Endothelial cell of hepatic sinusoid (primary cell): Measurements from ENCODE around the gene KMT2D.

Experiments
- in situ Hi-C: cut with HindIII; loops from 2 replicates; pipeline ENCODE4 v1.10.0; 2017; ENCODE audit warnings: low sequenced_read_pairs

The KMT2D gene, protein sequence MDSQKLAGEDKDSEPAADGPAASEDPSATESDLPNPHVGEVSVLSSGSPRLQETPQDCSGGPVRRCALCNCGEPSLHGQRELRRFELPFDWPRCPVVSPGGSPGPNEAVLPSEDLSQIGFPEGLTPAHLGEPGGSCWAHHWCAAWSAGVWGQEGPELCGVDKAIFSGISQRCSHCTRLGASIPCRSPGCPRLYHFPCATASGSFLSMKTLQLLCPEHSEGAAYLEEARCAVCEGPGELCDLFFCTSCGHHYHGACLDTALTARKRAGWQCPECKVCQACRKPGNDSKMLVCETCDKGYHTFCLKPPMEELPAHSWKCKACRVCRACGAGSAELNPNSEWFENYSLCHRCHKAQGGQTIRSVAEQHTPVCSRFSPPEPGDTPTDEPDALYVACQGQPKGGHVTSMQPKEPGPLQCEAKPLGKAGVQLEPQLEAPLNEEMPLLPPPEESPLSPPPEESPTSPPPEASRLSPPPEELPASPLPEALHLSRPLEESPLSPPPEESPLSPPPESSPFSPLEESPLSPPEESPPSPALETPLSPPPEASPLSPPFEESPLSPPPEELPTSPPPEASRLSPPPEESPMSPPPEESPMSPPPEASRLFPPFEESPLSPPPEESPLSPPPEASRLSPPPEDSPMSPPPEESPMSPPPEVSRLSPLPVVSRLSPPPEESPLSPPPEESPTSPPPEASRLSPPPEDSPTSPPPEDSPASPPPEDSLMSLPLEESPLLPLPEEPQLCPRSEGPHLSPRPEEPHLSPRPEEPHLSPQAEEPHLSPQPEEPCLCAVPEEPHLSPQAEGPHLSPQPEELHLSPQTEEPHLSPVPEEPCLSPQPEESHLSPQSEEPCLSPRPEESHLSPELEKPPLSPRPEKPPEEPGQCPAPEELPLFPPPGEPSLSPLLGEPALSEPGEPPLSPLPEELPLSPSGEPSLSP (N-terminal part only)

GRCh38 chr12:49060237-49061156 lies at the start of gene KMT2D:
TSS of gene KMT2D (minus strand) at chr12:49060794. CDS start at chr12:49055324, 5,470 bp downstream.
- in situ Hi-C loops = loop anchor here (10.0 kb wide), 3 partner anchors 64 to 284 kb away; partner anchors contain the start of gene DNAJC22

DNA sequence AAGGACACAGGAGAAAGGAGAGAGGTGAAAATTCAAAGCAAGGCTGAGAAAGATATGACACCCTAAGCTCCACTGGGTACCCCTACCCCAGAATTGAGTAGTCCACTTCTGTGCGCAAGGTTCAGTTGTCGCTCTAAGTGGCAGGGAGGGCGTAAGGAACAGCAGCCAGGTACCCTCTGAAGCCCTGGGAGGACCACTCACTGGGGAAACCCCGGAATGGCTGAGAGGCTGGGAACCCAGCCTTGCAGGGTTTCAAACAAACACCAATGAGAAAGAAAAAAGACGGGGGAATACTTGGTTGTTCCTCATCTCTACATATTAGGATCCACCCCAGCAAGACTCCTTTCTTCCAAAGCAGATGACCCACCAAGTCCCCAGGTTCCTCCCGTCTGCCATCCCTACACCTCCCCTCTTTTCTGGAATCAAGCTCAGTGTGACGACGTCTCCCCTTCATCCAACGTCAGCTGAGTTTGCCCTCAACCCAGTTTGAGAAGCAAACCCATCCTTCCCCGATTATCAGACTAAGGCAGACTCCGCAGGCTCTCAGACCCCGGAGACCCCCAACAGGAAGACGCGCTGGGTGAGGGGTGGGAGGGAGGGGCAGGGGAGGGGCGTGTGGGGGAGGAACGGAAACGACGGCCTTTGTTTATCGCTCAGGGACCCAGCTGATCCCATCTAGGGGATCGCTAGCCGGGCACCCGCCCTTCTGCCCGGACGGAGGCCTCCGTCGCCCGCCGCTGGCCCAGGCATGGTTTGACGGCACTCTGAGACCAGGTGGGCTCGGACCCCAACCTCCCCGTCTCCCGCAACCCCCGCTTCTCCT lies 49.3 kb upstream of the KMT2D start:
- in situ Hi-C loops = no loop called here

GRCh38 chr12:49108958-49109404 lies 48.4 kb upstream of the KMT2D start:
- in situ Hi-C loops = no loop called here

GRCh38 chr12:49105504-49106084 lies 45.0 kb upstream of the KMT2D start:
- in situ Hi-C loops = no loop called here

- in situ Hi-C loops = no loop called here
Observed at GRCh38 chr12:49104822-49105221, 44.2 kb upstream of the KMT2D start.

GRCh38 chr12:49100380-49100779 lies 39.8 kb upstream of the KMT2D start:
- in situ Hi-C loops = no loop called here

DNA sequence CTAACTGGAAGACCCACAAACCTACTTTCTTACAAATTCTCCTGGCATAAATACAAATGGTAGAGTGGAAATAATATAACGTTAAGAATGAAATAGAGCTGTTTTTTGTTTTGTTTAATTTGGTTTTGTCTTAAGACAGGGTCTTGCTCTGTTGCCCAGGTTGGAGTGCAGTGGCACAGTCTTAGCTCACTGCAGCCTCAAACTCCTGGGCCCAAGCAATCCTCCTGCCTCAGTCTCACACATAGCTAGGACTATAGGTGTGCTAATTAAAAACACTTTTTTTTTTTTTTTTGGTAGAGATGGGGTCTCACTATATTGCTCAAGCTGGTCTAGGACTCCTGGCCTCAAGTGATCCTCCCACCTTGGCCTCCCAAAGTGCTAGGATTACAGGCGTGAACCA lies 38.1 kb upstream of the KMT2D start:
- in situ Hi-C loops = no loop called here

- in situ Hi-C loops = no loop called here
Observed at GRCh38 chr12:49098035-49098451, 37.4 kb upstream of the KMT2D start.

DNA sequence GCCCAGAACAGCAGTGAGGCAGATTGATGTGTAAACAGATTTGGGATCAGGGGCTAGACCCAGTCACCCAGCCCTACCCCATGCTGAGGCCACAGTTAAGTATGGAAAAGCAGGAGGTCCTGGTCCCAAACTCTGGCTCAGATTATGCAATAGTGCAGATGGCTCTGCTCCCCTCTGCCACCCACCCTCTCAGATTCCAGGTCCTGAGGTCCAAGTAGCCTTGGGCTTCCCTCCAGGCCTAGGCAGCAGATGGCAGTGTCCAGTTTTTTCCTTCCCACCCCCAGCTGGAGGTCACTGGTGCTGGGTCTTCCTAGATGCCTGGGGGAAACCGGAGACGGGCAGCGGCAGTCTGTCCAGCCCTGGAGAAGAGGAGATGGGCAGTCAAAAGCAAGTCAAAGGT lies 36.8 kb upstream of the KMT2D start:
- in situ Hi-C loops = no loop called here

GRCh38 chr12:49094975-49095365 lies 34.4 kb upstream of the KMT2D start:
- in situ Hi-C loops = no loop called here

DNA sequence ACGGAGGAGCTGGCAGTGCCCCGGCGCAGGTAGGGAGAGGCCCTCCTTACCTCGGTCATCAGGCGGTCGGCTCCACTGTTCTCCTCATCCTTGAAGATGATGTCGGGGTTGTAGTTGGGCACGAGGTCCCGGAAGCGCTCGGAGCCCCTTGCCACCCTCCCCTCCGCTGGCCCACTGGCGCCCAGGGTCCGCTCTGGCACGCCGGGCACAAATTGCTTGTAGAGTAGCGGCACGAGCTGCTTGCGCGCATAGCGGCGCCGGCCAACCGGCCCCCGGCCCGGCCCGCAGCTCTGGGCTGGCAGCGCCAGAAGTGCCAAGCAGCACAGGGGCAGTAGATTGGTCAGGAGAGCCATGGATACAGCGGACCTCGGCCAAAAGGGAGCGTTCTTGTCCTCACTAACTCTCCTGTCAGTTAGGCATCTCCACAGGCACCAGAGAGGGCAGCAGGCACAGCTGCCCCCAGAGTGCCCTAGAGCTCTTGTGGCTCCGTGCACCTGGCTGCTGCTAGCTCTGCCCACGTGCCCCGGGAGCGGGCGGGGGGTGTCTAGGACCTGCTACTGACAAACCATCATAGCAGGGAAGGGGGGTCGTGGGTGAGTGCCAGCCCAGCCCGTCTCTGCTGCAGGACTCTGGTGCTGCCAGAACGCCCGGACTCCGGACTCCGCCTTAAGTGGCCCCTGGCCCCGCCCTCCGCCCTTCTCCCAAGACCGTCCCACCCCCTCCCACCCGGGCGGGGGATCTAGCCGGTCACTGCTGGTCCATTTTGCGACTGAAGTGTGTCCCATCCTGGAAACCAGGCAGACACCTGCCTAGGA lies 33.8 kb upstream of the KMT2D start, which contains the start of gene DHH:
TSS of gene DHH (minus strand) at position 642 of the 815 bp plus-strand sequence. CDS start at position 353, 289 bp downstream.
- in situ Hi-C loops = no loop called here

GRCh38 chr12:49093792-49094159 lies 33.2 kb upstream of the KMT2D start:
- in situ Hi-C loops = no loop called here

DNA sequence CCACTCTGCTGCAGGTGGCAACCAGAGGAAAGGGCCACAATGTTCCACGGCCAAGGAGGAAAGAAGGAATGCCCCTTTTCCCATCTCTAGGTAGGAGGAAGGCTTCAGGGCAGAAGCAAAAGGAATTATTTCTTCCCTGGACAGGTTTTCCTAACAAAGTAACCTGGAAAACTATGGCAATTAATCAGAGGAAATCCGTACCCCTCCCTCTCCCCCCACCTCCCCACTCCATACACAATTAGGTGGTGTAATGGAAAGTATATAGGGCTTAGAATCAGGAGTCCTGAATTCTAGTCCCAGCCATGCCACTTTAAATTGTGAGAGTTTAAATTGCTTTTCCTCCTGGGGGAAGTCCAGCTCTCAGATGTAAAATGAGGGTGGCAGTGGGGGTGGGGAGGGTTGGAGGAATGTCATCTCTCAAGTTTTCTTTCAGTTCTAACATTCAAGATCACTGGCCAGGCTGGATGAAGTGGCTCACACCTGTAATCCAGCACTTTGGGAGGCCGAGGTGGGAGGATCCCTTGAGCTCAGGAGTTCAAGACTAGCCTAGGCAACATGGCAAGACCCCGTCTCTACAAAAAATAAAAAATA lies 32.3 kb upstream of the KMT2D start:
- in situ Hi-C loops = no loop called here

DNA sequence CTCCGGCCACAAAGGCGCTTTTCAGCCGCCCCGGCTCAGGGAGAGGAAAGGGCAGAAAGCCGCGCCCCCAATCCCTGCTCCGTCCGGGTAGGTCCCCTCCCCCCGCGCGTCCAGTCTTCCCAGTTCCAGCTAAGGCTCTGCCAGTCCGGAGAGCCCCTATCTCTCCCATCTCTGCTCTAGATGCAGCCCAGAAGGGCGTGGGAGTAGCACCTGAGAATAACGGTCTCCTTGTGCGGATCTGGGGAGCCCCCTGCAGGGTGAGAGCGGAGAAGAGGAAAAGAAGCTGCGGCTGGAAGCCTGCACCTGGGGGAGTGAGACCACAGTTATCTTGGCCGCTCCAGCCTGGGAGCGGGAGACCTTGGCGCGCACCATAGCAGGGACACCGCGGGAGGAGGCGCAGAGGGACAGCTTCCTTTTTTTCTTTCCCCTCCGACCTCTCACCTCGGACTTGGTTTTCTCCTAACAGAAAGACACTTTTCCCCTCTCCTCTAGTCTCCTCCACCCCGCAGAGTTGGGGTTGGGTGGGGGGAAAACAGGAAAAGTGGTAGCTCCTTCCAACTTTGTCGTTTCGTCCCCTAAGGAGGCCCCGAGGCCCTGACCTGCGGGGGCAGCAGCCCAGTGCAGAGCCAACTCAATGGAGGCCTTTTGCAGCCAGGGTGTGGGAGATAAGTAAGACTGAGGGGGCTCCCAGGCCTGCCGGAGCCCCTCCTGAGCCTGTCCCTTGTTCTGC lies 31.7 kb upstream of the KMT2D start:
- in situ Hi-C loops = no loop called here

DNA sequence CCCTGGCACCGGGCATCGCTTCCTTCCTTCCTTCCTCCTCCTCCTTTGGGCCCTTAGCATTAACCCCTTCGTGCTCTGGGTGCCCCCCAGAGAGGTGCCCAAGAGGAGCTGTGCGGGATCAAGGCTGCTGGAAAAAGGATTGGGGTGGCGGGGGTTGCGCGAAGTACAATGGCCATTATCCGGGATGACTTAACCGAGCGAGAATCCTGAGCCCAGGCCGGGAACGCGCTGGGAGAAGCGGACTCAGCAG lies 31.2 kb upstream of the KMT2D start:
- in situ Hi-C loops = no loop called here

DNA sequence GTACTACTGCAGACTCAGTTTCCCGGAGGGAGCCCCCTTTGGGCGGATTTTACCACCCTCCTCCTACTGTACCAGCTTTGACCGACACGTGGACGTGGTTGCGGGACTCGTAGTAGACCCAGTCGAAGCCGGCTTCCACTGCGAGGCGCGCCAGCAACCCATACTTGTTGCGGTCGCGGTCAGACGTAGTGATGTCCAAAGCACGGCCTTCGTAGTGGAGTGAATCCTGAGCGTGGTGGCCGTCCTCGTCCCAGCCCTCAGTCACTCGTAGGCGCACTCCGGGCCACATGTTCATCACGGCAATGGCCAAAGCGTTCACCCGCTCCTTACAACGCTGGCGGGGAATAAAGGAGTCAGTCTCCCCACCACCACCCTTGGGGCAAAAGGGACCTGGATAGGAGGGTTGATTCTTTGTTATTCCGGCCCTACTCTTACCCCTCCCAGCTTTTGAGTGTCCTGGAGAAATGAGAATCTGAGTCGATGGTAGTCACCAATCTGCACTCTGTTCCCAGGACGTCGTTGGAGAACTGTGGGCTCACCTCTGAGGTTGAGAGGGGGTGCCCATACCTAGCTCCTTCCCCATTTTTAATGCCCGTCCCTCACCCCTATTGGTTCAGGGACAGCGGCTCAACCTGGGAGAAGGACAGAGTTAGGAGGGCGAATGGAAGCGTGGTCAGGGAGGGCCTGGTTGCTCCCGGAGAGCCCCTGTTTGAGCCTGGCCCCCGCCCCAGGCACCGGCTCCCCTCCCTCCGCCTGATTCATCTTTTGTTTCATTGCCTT lies 30.7 kb upstream of the KMT2D start:
- in situ Hi-C loops = no loop called here
